Stimulated activated naive CD8-positive, alpha-beta T cell treated with anti-CD3 and anti-CD28 coated beads, Interleukin-15, amount 100 ng/mL, for 72 hours (primary cell): ENCODE results near the gene PHLPP1.
"Not testable (repeated sequence)": the region's sequence is repeated elsewhere in the genome, so short reads cannot be mapped to it uniquely, and the experiment has no call there.

Source experiments
- ATAC-seq: fragments of 150-1000 bp; cut with Tn5 transposase; 2 replicates; pipeline ENCODE4 v1.10.0; 2021; ENCODE audit warnings: mild to moderate bottlenecking, moderate library complexity
- DNase-seq, 2 donors: peaks; one replicate each; pipeline ENCODE4 v3.0.0; 2021 to 2022
- H3K27ac Mint-ChIP-seq, 2 donors: one replicate each; pipeline ENCODE4 v1.8.0; 2022; ENCODE audit warnings: mild to moderate bottlenecking in 2 of 2, mixed read lengths in 2 of 2, moderate library complexity in 2 of 2
- H3K27me3 Mint-ChIP-seq: one replicate; pipeline ENCODE4 v1.8.0; 2022; ENCODE audit warnings: mixed read lengths
- H3K4me1 Mint-ChIP-seq: one replicate; pipeline ENCODE4 v1.8.0; 2022; ENCODE audit warnings: mild to moderate bottlenecking, mixed read lengths
- H3K4me3 Mint-ChIP-seq, 2 donors: one replicate each; pipeline ENCODE4 v1.8.0; 2022; ENCODE audit warnings: mild to moderate bottlenecking in 2 of 2, mixed read lengths in 2 of 2, moderate library complexity in 1 of 2
- H3K9me3 Mint-ChIP-seq, 2 donors: one replicate each; pipeline ENCODE4 v1.8.0; 2022; ENCODE audit warnings: mixed read lengths in 2 of 2

The PHLPP1 gene

GRCh38 chr18:62729487-62730386, 14.4 kb downstream of the PHLPP1 start:
- ATAC-seq, result no peak
- no peak for DNase-seq
- Mint-ChIP-seq H3K4me3 (no peak overlapping the region), H3K27ac (no peak overlapping the region), H3K9me3 (peaks cover 6 to 17% of the 10 kb centered on the region in 2 donors), H3K27me3 (no peaks in the 10 kb centered on the region), H3K4me1 (peaks cover 2% of the 10 kb centered on the region)

GRCh38 chr18:62730941-62731340, 15.6 kb downstream of the PHLPP1 start:
- Mint-ChIP-seq H3K27me3 (no peaks in the 10 kb centered on the region), H3K9me3 (peaks cover 6 to 17% of the 10 kb centered on the region in 2 donors), H3K4me3 (no peak overlapping the region), H3K27ac (no peak overlapping the region), H3K4me1 (no peaks in the 10 kb centered on the region)
- no peak for ATAC-seq
- no peak for DNase-seq

- no peak for ATAC-seq
- Mint-ChIP-seq H3K4me1 (peaks cover 5% of the 10 kb centered on the region), H3K27ac (no peak overlapping the region), H3K27me3 (no peaks in the 10 kb centered on the region), H3K9me3 (peaks cover 6 to 20% of the 10 kb centered on the region in 2 donors), H3K4me3 (no peak overlapping the region)
- no peak for DNase-seq
These were observed 17.3 kb downstream of the PHLPP1 start for GRCh38 chr18:62732617-62733016.

- no peak for ATAC-seq
- Mint-ChIP-seq H3K4me1 (peaks cover 5% of the 10 kb centered on the region), H3K27ac (no peak overlapping the region), H3K4me3 (no peak overlapping the region), H3K27me3 (no peaks in the 10 kb centered on the region), H3K9me3 (peaks cover 6 to 22% of the 10 kb centered on the region in 2 donors)
- no peak for DNase-seq
These were observed 18.9 kb downstream of the PHLPP1 start for GRCh38 chr18:62734290-62734689.

GRCh38 chr18:62735387-62735786, 20.0 kb downstream of the PHLPP1 start:
- no peaks in the 10 kb centered on the region for H3K27me3 Mint-ChIP-seq
- ATAC-seq (no peak), DNase-seq (no peak)
- no peak overlapping the region for H3K4me3 Mint-ChIP-seq
- H3K4me1 Mint-ChIP-seq, result peaks cover 5% of the 10 kb centered on the region
- peaks cover 6 to 22% of the 10 kb centered on the region in 2 donors for H3K9me3 Mint-ChIP-seq
- H3K27ac Mint-ChIP-seq, result no peak overlapping the region

- H3K27me3 Mint-ChIP-seq, result no peaks in the 10 kb centered on the region
- peaks cover 6 to 19% of the 10 kb centered on the region in 2 donors for H3K9me3 Mint-ChIP-seq
- H3K4me1 Mint-ChIP-seq, result peaks cover 5% of the 10 kb centered on the region
- no peak for ATAC-seq
- DNase-seq, result no peak
- peak overlapping the region in 1 of 2 donors; percentile 63 for H3K27ac Mint-ChIP-seq
- H3K4me3 Mint-ChIP-seq, result no peak overlapping the region
These were observed 20.9 kb downstream of the PHLPP1 start for GRCh38 chr18:62736077-62736855.

- no peak overlapping the region for H3K27ac Mint-ChIP-seq
- no peak overlapping the region for H3K4me3 Mint-ChIP-seq
- no peaks in the 10 kb centered on the region for H3K27me3 Mint-ChIP-seq
These were observed 22.0 kb downstream of the PHLPP1 start for GRCh38 chr18:62737241-62737873.

GRCh38 chr18:62738639-62739038, 23.3 kb downstream of the PHLPP1 start:
- no peak for DNase-seq
- Mint-ChIP-seq H3K27me3 (no peaks in the 10 kb centered on the region), H3K4me3 (no peak overlapping the region), H3K27ac (no peak overlapping the region), H3K4me1 (peaks cover 6% of the 10 kb centered on the region), H3K9me3 (peaks cover 0 to 5% of the 10 kb centered on the region in 2 donors)
- no peak for ATAC-seq

More at GRCh38 chr18:62737241-62737873, 22.0 kb downstream of the PHLPP1 start:
- DNase-seq, result no peak
- peaks cover 5% of the 10 kb centered on the region for H3K4me1 Mint-ChIP-seq
- no peak for ATAC-seq
- peaks cover 0 to 11% of the 10 kb centered on the region in 2 donors for H3K9me3 Mint-ChIP-seq

- Mint-ChIP-seq H3K27ac (no peak overlapping the region), H3K9me3 (peaks cover 0 to 5% of the 10 kb centered on the region in 2 donors), H3K27me3 (no peaks in the 10 kb centered on the region), H3K4me3 (no peak overlapping the region), H3K4me1 (peaks cover 16% of the 10 kb centered on the region)
- DNase-seq, result no peak
- ATAC-seq, result no peak
These were observed 24.6 kb downstream of the PHLPP1 start for GRCh38 chr18:62739911-62740310.

- peaks cover 21% of the 10 kb centered on the region for H3K4me1 Mint-ChIP-seq
- H3K27ac Mint-ChIP-seq, H3K4me3 Mint-ChIP-seq, H3K9me3 Mint-ChIP-seq, DNase-seq, ATAC-seq, H3K27me3 Mint-ChIP-seq: not testable (repeated sequence)
These were observed 25.3 kb downstream of the PHLPP1 start for GRCh38 chr18:62740650-62741049.

GRCh38 chr18:62741118-62741566, 25.8 kb downstream of the PHLPP1 start:
- Mint-ChIP-seq H3K4me3 (no peak overlapping the region), H3K27ac (no peak overlapping the region), H3K9me3 (peaks cover 0 to 5% of the 10 kb centered on the region in 2 donors), H3K27me3 (no peaks in the 10 kb centered on the region), H3K4me1 (peaks cover 19% of the 10 kb centered on the region)
- ATAC-seq (no peak), DNase-seq (no peak)

GRCh38 chr18:62741584-62741983, 26.2 kb downstream of the PHLPP1 start:
- Mint-ChIP-seq H3K27ac (no peak overlapping the region), H3K9me3 (peaks cover 0 to 5% of the 10 kb centered on the region in 2 donors), H3K4me3 (no peak overlapping the region), H3K4me1 (peaks cover 17% of the 10 kb centered on the region), H3K27me3 (no peaks in the 10 kb centered on the region)
- ATAC-seq (no peak), DNase-seq (no peak)

GRCh38 chr18:62744076-62744968, 29.0 kb downstream of the PHLPP1 start:
- peaks cover 17% of the 10 kb centered on the region for H3K4me1 Mint-ChIP-seq
- no peak overlapping the region for H3K27ac Mint-ChIP-seq
- DNase-seq (no peak), ATAC-seq (no peak)
- no peaks in the 10 kb centered on the region for H3K9me3 Mint-ChIP-seq
- no peaks in the 10 kb centered on the region for H3K27me3 Mint-ChIP-seq
- H3K4me3 Mint-ChIP-seq, result no peak overlapping the region

- H3K27me3 Mint-ChIP-seq, result no peaks in the 10 kb centered on the region
- no peak overlapping the region for H3K4me3 Mint-ChIP-seq
- ATAC-seq, result no peak
- no peak for DNase-seq
- no peak overlapping the region for H3K27ac Mint-ChIP-seq
- no peaks in the 10 kb centered on the region for H3K9me3 Mint-ChIP-seq
- H3K4me1 Mint-ChIP-seq, result peaks cover 18% of the 10 kb centered on the region
These were observed 29.9 kb downstream of the PHLPP1 start for GRCh38 chr18:62745089-62745751.
